Left ventricle myocardium inferior (tissue), 1 donor: ENCODE measurements around the gene GLIS2. TPM values are rescaled to one million over a fixed set of nuclear protein-coding genes. Genes with fewer than 3 reads are reported as not detected.
A peak's percentile ranks its signal among the peaks of the same experiment; 100 is the strongest.

Experiments
- DNase-seq: peaks from one replicate; pipeline ENCODE4 v3.0.0-alpha.2; 2020
- H3K27ac ChIP-seq: fragments of 200-600 bp; replicated peaks from 2 replicates; pipeline ENCODE4 v1.8.0; 2021
- H3K27me3 ChIP-seq: fragments of 200-600 bp; 2 replicates; pipeline ENCODE4 v1.8.0; 2021; ENCODE audit warnings: low read depth
- H3K36me3 ChIP-seq: fragments of 200-600 bp; 2 replicates; pipeline ENCODE4 v1.8.0; 2021
- H3K4me1 ChIP-seq: fragments of 200-600 bp; 2 replicates; pipeline ENCODE4 v1.8.0; 2021
- H3K4me3 ChIP-seq: fragments of 200-600 bp; 2 replicates; pipeline ENCODE4 v1.8.0; 2021; ENCODE audit warnings: mild to moderate bottlenecking, moderate library complexity
- H3K9me3 ChIP-seq: fragments of 200-600 bp; replicated peaks from 2 replicates; pipeline ENCODE4 v1.8.0; 2021
- intact Hi-C: fragments of 100-400 bp; cut with micrococcal nuclease; formaldehyde crosslinking; loops from one replicate; pipeline ENCODE4 v1.11.0; 2022
- total RNA-seq: library from RNA; stranded (reverse); fragmentation: NEBNext Ultra II Directional; extraction: Animal tissue kit (Norgen Biotek cat#: 25700); gene quantifications from one replicate; pipeline ENCODE4 v1.2.1, GENCODE V29; 2021
- TF ChIP-seq, protein P1 (sequence below): fragments of 200-600 bp; IDR thresholded peaks from 2 replicates; pipeline ENCODE4 v1.8.0; 2021; ENCODE audit warnings: antibody characterized with exemption, mild to moderate bottlenecking, borderline replicate concordance
- donor health status: DM: no; HTN: yes; CAD: no; lungs with severe emphysema.

The GLIS2 gene
- total RNA-seq, 1 donor from 2014 or later, result 17.2 TPM

DNA sequence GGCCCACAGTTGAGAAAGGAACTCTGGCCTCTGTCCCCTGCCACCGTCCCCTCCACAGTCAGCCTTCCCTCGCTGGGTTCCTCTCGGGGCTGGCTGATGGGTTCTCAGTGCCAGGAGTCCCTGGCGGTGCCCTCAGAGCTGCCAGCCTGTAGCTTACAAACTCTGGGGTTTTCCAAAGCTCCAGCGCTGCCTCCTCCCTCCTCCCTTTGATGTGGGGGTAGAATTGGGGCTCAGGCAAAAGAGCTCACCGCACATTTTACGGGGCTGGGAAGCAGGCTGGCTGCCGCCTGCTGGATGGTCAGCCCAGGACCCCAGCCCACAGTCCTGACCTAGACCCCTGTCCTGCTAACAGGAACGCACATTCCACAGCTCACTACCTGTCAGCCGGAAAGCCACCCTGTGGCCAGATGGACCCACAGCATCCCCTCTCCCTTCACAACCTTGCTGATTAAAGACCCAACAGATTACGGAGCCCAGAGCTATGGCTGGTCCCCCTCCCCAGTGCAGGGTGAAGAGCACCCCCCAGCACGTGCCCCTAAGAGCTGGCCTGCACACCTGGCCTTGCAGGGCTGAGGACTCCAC lies 61.8 kb downstream of the GLIS2 start:
- intact Hi-C loops, result no loop called here
- no peak overlapping the region for H3K4me3 ChIP-seq
- no peak for DNase-seq
- H3K27ac ChIP-seq, result peak overlapping the region; percentile 82
- no peaks in the 10 kb centered on the region for H3K9me3 ChIP-seq
- no peaks in the 10 kb centered on the region for H3K27me3 ChIP-seq
- H3K4me1 ChIP-seq, result peaks cover 85% of the 10 kb centered on the region
- peaks cover 22% of the 10 kb centered on the region for H3K36me3 ChIP-seq
- TF ChIP-seq, protein P1, sequence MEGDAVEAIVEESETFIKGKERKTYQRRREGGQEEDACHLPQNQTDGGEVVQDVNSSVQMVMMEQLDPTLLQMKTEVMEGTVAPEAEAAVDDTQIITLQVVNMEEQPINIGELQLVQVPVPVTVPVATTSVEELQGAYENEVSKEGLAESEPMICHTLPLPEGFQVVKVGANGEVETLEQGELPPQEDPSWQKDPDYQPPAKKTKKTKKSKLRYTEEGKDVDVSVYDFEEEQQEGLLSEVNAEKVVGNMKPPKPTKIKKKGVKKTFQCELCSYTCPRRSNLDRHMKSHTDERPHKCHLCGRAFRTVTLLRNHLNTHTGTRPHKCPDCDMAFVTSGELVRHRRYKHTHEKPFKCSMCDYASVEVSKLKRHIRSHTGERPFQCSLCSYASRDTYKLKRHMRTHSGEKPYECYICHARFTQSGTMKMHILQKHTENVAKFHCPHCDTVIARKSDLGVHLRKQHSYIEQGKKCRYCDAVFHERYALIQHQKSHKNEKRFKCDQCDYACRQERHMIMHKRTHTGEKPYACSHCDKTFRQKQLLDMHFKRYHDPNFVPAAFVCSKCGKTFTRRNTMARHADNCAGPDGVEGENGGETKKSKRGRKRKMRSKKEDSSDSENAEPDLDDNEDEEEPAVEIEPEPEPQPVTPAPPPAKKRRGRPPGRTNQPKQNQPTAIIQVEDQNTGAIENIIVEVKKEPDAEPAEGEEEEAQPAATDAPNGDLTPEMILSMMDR, result no peak

DNA sequence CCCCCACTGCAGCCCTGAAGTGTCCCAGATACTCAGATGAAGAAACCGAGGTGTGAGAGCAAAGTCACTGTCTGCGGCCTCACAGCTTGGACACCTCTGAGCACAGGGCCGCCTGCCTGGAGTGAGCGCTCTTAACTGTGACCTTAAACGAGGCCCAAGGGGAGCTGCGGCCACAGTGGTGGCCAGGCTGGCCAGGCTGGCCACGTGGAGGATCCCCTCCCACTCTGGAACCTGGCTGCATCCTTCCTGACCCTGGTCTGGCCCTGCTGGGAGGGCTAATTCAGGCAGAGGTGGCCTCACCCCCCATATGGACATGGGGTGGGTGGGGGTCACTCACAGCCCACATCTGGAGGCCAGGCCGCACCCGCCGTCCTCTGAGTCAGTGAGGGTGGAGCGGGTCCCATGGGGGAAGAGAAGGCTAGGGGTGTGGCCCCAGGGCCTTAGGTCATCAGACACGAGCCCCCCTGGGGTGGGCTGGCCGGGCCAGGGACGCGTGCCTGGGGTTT lies 62.3 kb downstream of the GLIS2 start:
- H3K27me3 ChIP-seq, result no peaks in the 10 kb centered on the region
- peak; percentile 54 for DNase-seq
- H3K36me3 ChIP-seq, result peaks cover 27% of the 10 kb centered on the region
- peak overlapping the region; percentile 82 for H3K27ac ChIP-seq
- no peak overlapping the region for H3K4me3 ChIP-seq
- H3K4me1 ChIP-seq, result peaks cover 84% of the 10 kb centered on the region
- no peaks in the 10 kb centered on the region for H3K9me3 ChIP-seq
- intact Hi-C loops, result no loop called here
- TF ChIP-seq, protein P1, result no peak

GRCh38 chr16:4378999-4379690 lies 63.3 kb downstream of the GLIS2 start:
- Histone ChIP-seq H3K27me3 (no peaks in the 10 kb centered on the region), H3K4me3 (no peak overlapping the region), H3K9me3 (no peaks in the 10 kb centered on the region), H3K4me1 (peaks cover 83% of the 10 kb centered on the region), H3K36me3 (peaks cover 27% of the 10 kb centered on the region), H3K27ac (peak overlapping the region; percentile 82)
- DNase-seq, result no peak
- intact Hi-C loops, result no loop called here
- TF ChIP-seq, protein P1, result no peak

GRCh38 chr16:4380119-4381063 lies 64.5 kb downstream of the GLIS2 start:
- H3K27ac ChIP-seq, result peak overlapping the region; percentile 27
- no peak overlapping the region for H3K4me3 ChIP-seq
- H3K4me1 ChIP-seq, result peaks cover 83% of the 10 kb centered on the region
- peaks cover 27% of the 10 kb centered on the region for H3K36me3 ChIP-seq
- intact Hi-C loops, result no loop called here
- H3K27me3 ChIP-seq, result no peaks in the 10 kb centered on the region
- H3K9me3 ChIP-seq, result no peaks in the 10 kb centered on the region
- TF ChIP-seq, protein P1, result no peak
- no peak for DNase-seq
